Cardiac muscle cell (in vitro differentiated cells and primary cell): ENCODE results near the gene ITPRIPL2. TPM values are rescaled to one million over a fixed set of nuclear protein-coding genes. Genes with fewer than 3 reads are reported as not detected.

Source experiments
- DNase-seq, 2 donors: peaks; one replicate each; pipeline versions ENCODE4 v3.0.0 to v3.0.0-alpha.2; 2010 to 2017; ENCODE audit warnings: low read depth in 1 of 2, low spot score in 1 of 2
- H3K27ac ChIP-seq: fragments of 200-600 bp; sonication (generic); 2 replicates; pipeline ENCODE4 v1.5.1; 2016
- H3K27me3 ChIP-seq: fragments of 200-600 bp; sonication (generic); 2 replicates; pipeline ENCODE4 v1.6.0; 2016; ENCODE audit warnings: control low read depth
- H3K36me3 ChIP-seq: fragments of 200-600 bp; sonication (generic); 2 replicates; pipeline ENCODE4 v1.5.1; 2016; ENCODE audit warnings: control low read depth
- H3K4me1 ChIP-seq: fragments of 200-600 bp; sonication (generic); 2 replicates; pipeline ENCODE4 v1.8.1; 2017; ENCODE audit warnings: low read depth, mild to moderate bottlenecking, mixed run types
- H3K4me3 ChIP-seq: fragments of 200-600 bp; sonication (generic); 2 replicates; pipeline ENCODE4 v1.5.1; 2016; ENCODE audit warnings: mild to moderate bottlenecking
- H3K9me3 ChIP-seq: fragments of 200-600 bp; sonication (generic); 2 replicates; pipeline ENCODE4 v1.5.1; 2017; ENCODE audit warnings: low read depth, mild to moderate bottlenecking, control low read depth
- CTCF ChIP-seq: IDR thresholded peaks from 2 replicates; pipeline ENCODE4 v1.5.1; 2012; ENCODE audit warnings: low read depth, mild to moderate bottlenecking, low read length
- polyA plus RNA-seq: library from polyadenylated mRNA; unstranded; fragments of >200 nt; fragmentation: Nextera tagmentation; extraction: Ambion mirVana; gene quantifications from 2 replicates; pipeline ENCODE4 v1.2.1, GENCODE V29; 2016
- total RNA-seq: library from RNA; depleted of rRNA; stranded (reverse); fragments of >200 nt; gene quantifications from 2 replicates; pipeline ENCODE4 v1.2.3, GENCODE V29; 2016

Gene ITPRIPL2
- total and polyA plus RNA-seq, 2 experiments from 2014 or later: 2.8 to 9.7 TPM

DNA sequence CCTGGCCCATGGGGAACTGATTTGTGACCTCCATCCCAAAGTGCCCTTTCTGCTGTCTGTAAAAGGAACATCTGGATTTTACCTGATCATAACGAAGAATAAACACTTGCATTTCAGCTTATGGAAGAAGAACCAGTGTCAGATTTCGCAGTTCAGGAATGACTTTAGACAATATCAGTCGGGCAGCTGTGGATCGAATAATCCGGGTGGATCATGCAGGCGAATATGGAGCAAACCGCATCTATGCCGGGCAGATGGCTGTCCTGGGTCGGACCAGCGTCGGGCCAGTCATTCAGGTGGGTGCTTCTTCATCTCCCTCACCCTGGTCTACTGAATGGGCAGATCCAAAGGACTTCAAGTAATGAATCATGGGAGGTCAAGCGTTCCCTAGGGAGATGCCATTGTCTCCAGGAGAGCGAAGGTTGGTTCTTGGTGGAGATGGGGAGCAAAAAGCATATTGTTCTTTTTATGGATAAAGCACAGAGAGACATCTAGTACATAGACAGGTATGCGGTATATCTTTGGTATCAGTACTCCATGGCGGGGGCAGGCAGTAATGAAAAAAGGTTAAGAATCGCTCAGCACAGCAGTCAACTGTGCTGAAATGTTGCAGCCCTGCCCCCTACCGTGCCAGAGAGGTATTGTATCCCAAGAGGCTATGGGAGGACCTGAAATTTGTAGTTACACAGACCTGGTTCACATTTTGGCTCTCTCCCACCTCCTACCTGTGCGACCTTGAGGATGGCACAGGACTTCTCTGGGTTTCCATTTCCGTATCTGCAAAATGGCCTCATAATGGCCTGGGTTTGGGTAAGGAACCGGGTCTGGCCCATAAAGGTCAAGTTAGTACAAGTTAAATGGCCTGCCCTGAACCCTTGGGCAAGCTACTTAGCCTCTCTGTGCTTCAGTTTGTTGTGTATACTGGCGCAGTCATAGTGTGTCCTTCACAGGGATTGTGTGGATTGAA is 41.7 kb upstream of the ITPRIPL2 start:
- Histone ChIP-seq H3K27me3 (no peaks in the 10 kb centered on the region), H3K9me3 (no peaks in the 10 kb centered on the region), H3K36me3 (peaks cover 9% of the 10 kb centered on the region), H3K27ac (no peak overlapping the region), H3K4me1 (peaks cover 7% of the 10 kb centered on the region), H3K4me3 (no peak overlapping the region)
- TF ChIP-seq CTCF: peak; percentile 71
- DNase-seq: peak; percentile 55 to 56

GRCh38 chr16:19073344-19073743 is 40.4 kb upstream of the ITPRIPL2 start:
- Histone ChIP-seq H3K27me3 (no peaks in the 10 kb centered on the region), H3K9me3 (no peaks in the 10 kb centered on the region), H3K4me3 (no peak overlapping the region), H3K4me1 (peaks cover 7% of the 10 kb centered on the region), H3K36me3 (peaks cover 9% of the 10 kb centered on the region), H3K27ac (no peak overlapping the region)
- TF ChIP-seq CTCF: no peak
- no peak for DNase-seq

GRCh38 chr16:19073863-19074262 is 39.9 kb upstream of the ITPRIPL2 start:
- H3K9me3 ChIP-seq: no peaks in the 10 kb centered on the region
- DNase-seq: no peak
- H3K4me1 ChIP-seq: peaks cover 1% of the 10 kb centered on the region
- H3K27me3 ChIP-seq: no peaks in the 10 kb centered on the region
- H3K36me3 ChIP-seq: peaks cover 14% of the 10 kb centered on the region
- no peak overlapping the region for H3K27ac ChIP-seq
- TF ChIP-seq CTCF: no peak
- H3K4me3 ChIP-seq: no peak overlapping the region

GRCh38 chr16:19075511-19075910 is 38.3 kb upstream of the ITPRIPL2 start:
- Histone ChIP-seq H3K27me3 (no peaks in the 10 kb centered on the region), H3K9me3 (no peaks in the 10 kb centered on the region)

GRCh38 chr16:19077879-19078278 is 35.9 kb upstream of the ITPRIPL2 start:
- DNase-seq: no peak
- no peak overlapping the region for H3K4me3 ChIP-seq
- H3K27ac ChIP-seq: no peak overlapping the region
- no peaks in the 10 kb centered on the region for H3K27me3 ChIP-seq
- TF ChIP-seq CTCF: no peak
- H3K36me3 ChIP-seq: peaks cover 19% of the 10 kb centered on the region
- H3K4me1 ChIP-seq: no peaks in the 10 kb centered on the region
- no peaks in the 10 kb centered on the region for H3K9me3 ChIP-seq

More at GRCh38 chr16:19075511-19075910, 38.3 kb upstream of the ITPRIPL2 start:
- no peak for DNase-seq
- Histone ChIP-seq H3K27ac (no peak overlapping the region), H3K4me3 (no peak overlapping the region), H3K4me1 (no peaks in the 10 kb centered on the region), H3K36me3 (peaks cover 19% of the 10 kb centered on the region)
- no peak for TF ChIP-seq CTCF
